ENCODE measurements around the gene PRKCE.

The PRKCE gene

GRCh38 chr2:45755585-45756335 is 104.3 kb downstream of the PRKCE start:
- no peak for DNase-seq (ENCODE audit: low spot score)

GRCh38 chr2:45758018-45758417 is 106.5 kb downstream of the PRKCE start:
- no peak for DNase-seq (ENCODE audit: low spot score)

- peak; percentile 52 for DNase-seq (ENCODE audit: low spot score)
Measured at GRCh38 chr2:45759310-45759851, 107.9 kb downstream of the PRKCE start.

GRCh38 chr2:45761635-45762034 is 110.2 kb downstream of the PRKCE start:
- no peak for DNase-seq (ENCODE audit: low spot score)

GRCh38 chr2:45763255-45763654 is 111.8 kb downstream of the PRKCE start:
- DNase-seq (ENCODE audit: low spot score), result no peak

GRCh38 chr2:45763797-45764196 is 112.3 kb downstream of the PRKCE start:
- no peak for DNase-seq (ENCODE audit: low spot score)

GRCh38 chr2:45765007-45765727 is 113.7 kb downstream of the PRKCE start:
- no peak for DNase-seq (ENCODE audit: low spot score)

- DNase-seq (ENCODE audit: low spot score), result no peak
Measured at GRCh38 chr2:45765728-45766254, 114.3 kb downstream of the PRKCE start.

GRCh38 chr2:45768208-45768607 is 116.7 kb downstream of the PRKCE start:
- no peak for DNase-seq (ENCODE audit: low spot score)

GRCh38 chr2:45769056-45769455 is 117.6 kb downstream of the PRKCE start:
- no peak for DNase-seq (ENCODE audit: low spot score)

GRCh38 chr2:45769854-45770576 is 118.5 kb downstream of the PRKCE start:
- no peak for DNase-seq (ENCODE audit: low spot score)

- DNase-seq (ENCODE audit: low spot score), result no peak
Measured at GRCh38 chr2:45770811-45771210, 119.3 kb downstream of the PRKCE start.

GRCh38 chr2:45771261-45771660 is 119.8 kb downstream of the PRKCE start:
- DNase-seq (ENCODE audit: low spot score), result no peak

- DNase-seq (ENCODE audit: low spot score), result no peak
Measured at GRCh38 chr2:45772038-45772437, 120.6 kb downstream of the PRKCE start.

GRCh38 chr2:45773909-45774308 is 122.4 kb downstream of the PRKCE start:
- no peak for DNase-seq (ENCODE audit: low spot score)

- DNase-seq (ENCODE audit: low spot score), result no peak
Measured at GRCh38 chr2:45774688-45775244, 123.3 kb downstream of the PRKCE start.

- DNase-seq (ENCODE audit: low spot score), result no peak
Measured at GRCh38 chr2:45776160-45776955, 124.9 kb downstream of the PRKCE start.

GRCh38 chr2:45777996-45778719 is 126.7 kb downstream of the PRKCE start:
- DNase-seq (ENCODE audit: low spot score), result no peak

GRCh38 chr2:45778720-45779171 is 127.3 kb downstream of the PRKCE start:
- peak; percentile 71 for DNase-seq (ENCODE audit: low spot score)

Data from D341Med (cell line).